Ovary (tissue), 3 donors: Measurements from ENCODE around the gene P2RY8.

Source experiments
- POLR2A ChIP-seq: fragments of 450-650 bp; IDR thresholded peaks from one replicate; pipeline ENCODE4 v1.6.1; 2017; ENCODE audit warnings: antibody characterized with exemption, mild to moderate bottlenecking, moderate library complexity
- TF ChIP-seq, protein P1 (sequence below), 3 donors: fragments of 450-650 bp in 2 of 3; fragments of 200-600 bp in 1 of 3; IDR thresholded peaks; one replicate each; pipeline versions ENCODE4 v1.5.1 to v1.8.0; 2016 to 2022; ENCODE audit warnings: antibody characterized with exemption in 3 of 3, mild to moderate bottlenecking in 1 of 3
- donor health status: DM: no; HTN: no; CAD: no.

DNA sequence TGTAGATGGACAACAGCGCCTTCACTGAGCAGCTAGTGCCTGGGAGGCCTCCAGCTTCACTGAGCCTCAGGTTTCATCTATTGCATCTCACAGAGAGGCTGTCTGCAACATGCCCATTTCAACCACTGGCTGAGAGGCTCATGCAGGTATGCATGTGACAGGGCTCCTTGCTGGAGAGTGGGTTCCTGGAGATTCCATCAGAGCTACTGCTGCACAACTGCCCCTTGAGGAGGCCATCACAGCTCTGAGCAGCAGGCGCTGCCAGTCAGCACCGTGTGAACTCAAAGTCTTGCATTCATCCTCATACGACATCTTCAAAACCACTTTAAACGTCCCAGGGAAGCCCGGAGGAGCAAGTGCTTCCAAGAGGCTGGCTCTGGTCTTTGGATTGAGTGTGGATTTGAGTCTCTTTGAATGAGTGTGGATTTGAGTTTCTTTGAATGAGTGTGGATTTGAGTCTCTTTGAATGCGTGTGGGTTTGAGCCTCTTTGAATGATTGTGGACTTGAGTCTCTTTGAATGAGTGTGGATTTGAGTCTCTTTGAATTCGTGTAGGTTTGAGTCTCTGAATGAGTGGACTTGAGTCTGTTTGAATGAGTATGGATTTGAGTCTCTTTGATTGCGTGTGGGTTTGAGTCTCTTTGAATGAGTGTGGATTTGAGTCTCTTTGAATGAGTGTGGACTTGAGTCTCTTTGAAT lies 8.7 kb downstream of the P2RY8 start:
- TF ChIP-seq, protein P1, sequence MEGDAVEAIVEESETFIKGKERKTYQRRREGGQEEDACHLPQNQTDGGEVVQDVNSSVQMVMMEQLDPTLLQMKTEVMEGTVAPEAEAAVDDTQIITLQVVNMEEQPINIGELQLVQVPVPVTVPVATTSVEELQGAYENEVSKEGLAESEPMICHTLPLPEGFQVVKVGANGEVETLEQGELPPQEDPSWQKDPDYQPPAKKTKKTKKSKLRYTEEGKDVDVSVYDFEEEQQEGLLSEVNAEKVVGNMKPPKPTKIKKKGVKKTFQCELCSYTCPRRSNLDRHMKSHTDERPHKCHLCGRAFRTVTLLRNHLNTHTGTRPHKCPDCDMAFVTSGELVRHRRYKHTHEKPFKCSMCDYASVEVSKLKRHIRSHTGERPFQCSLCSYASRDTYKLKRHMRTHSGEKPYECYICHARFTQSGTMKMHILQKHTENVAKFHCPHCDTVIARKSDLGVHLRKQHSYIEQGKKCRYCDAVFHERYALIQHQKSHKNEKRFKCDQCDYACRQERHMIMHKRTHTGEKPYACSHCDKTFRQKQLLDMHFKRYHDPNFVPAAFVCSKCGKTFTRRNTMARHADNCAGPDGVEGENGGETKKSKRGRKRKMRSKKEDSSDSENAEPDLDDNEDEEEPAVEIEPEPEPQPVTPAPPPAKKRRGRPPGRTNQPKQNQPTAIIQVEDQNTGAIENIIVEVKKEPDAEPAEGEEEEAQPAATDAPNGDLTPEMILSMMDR (IDR thresholded peaks at IDR 0.05) = no peak
- no peak for TF ChIP-seq POLR2A
